A673 (cell line): Measurements from ENCODE around the gene DENND11. TPM values are rescaled to one million over a fixed set of nuclear protein-coding genes. Genes with fewer than 3 reads are reported as not detected.
A peak's percentile ranks its signal among the peaks of the same experiment; 100 is the strongest.

ENCODE experiments used
- BruUV-seq: library from RNA; stranded (reverse); fragments of 400-500 nt; replicated peaks from 2 replicates; lab custom pipeline; 2021; lab: Mats Ljungman, UMichigan
- CTCF ChIA-PET: fragments of 300-600 bp; sonication (Branson Sonifier 250); formaldehyde crosslinking; loops from one replicate; lab custom pipeline; 2022; ENCODE audit warnings: antibody characterized with exemption; lab: Charles Lee
- POLR2A ChIA-PET: fragments of 300-600 bp; sonication (Branson Sonifier 250); formaldehyde crosslinking; loops from one replicate; lab custom pipeline; 2022; ENCODE audit warnings: antibody characterized with exemption; ENCODE audit not compliant: low non-redundant PET; lab: Charles Lee
- DNase-seq: peaks from one replicate; pipeline ENCODE4 v3.0.0-alpha.2; 2015; ENCODE audit warnings: low spot score
- H3K27ac ChIP-seq: fragments of 200-600 bp; sonication (generic); 2 replicates; pipeline ENCODE4 v1.5.1; 2016; ENCODE audit warnings: mixed run types, low read depth, mild to moderate bottlenecking, mixed read lengths, antibody characterized with exemption, low read length; ENCODE audit not compliant: poor library complexity, severe bottlenecking
- H3K27me3 ChIP-seq: fragments of 200-600 bp; sonication (generic); replicated peaks from 2 replicates; pipeline ENCODE4 v1.6.1; 2017; ENCODE audit warnings: mixed run types, low read depth, mild to moderate bottlenecking, mixed read lengths, antibody characterized with exemption, low read length; ENCODE audit not compliant: insufficient read depth, poor library complexity
- H3K36me3 ChIP-seq: fragments of 200-600 bp; sonication (generic); 2 replicates; pipeline ENCODE4 v1.6.1; 2016; ENCODE audit warnings: mixed run types, mild to moderate bottlenecking, mixed read lengths, antibody characterized with exemption, low read length; ENCODE audit not compliant: insufficient read depth, poor library complexity, severe bottlenecking
- H3K4me1 ChIP-seq: fragments of 200-600 bp; sonication (generic); 2 replicates; pipeline ENCODE4 v1.6.1; 2017; ENCODE audit warnings: mixed run types, mild to moderate bottlenecking, mixed read lengths, antibody characterized with exemption, low read length; ENCODE audit not compliant: insufficient read depth, poor library complexity, severe bottlenecking
- H3K4me3 ChIP-seq: fragments of 200-600 bp; sonication (generic); 2 replicates; pipeline ENCODE4 v1.5.1; 2016; ENCODE audit warnings: low read depth, mixed run types, mild to moderate bottlenecking, mixed read lengths, low read length; ENCODE audit not compliant: poor library complexity, severe bottlenecking
- H3K9me3 ChIP-seq: fragments of 200-600 bp; sonication (generic); 2 replicates; pipeline ENCODE4 v1.6.1; 2016; ENCODE audit warnings: mixed run types, low read depth, mild to moderate bottlenecking, mixed read lengths, antibody characterized with exemption, low read length; ENCODE audit not compliant: poor library complexity, severe bottlenecking
- EZH2 ChIP-seq: fragments of 200-600 bp; sonication (generic); IDR thresholded peaks from 2 replicates; pipeline ENCODE4 v1.6.1; 2017; ENCODE audit warnings: borderline replicate concordance, low read depth, mild to moderate bottlenecking, mixed read lengths, antibody characterized with exemption, low read length; ENCODE audit not compliant: poor library complexity, severe bottlenecking
- intact Hi-C: fragments of 100-400 bp; cut with micrococcal nuclease; formaldehyde crosslinking; loops from one replicate; pipeline ENCODE4 v1.10.0; 2022; ENCODE audit not compliant: unreplicated experiment
- total RNA-seq: library from RNA; stranded (reverse); gene quantifications from 2 replicates; pipeline ENCODE4 v1.2.3, GENCODE V29; 2021
- TF ChIP-seq, protein P1 (sequence below): fragments of 300-800, 200-600 bp; sonication (generic); conservative IDR thresholded peaks from 2 replicates; pipeline ENCODE4 v1.5.1; 2017; ENCODE audit warnings: low read depth, mild to moderate bottlenecking, antibody characterized with exemption, low read length, moderate library complexity, mixed read lengths

The DENND11 gene
- total RNA-seq, 1 experiment from 2014 or later = 11.9 TPM

DNA sequence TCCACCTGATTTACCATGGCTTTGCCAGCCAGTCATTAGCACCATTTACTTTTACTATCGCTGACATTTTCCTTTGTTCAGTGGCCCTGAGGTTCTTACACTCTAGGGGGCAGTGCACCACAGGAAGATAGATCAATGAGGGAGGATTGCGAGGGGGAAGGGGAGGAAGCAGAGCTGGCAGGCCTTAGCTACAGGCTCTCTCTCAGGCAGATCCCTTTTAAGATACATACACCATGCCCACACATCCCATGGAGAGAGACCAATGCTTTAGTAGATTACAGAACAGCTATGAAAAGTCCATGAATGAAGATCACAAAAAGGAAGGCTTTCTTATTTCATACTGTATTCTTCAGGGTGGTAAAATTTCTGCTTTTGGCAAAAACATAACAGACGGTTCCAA is 47.4 kb downstream of the DENND11 start:
- ChIA-PET POLR2A (no interaction called here), CTCF (interaction anchor here (0.6 to 1.0 kb wide), 3 partner anchors 28 to 131 kb away, joined by 3 to 10 read pairs (median 5); partner anchors contain the start of gene SSBP1)
- no TSS peak for BruUV-seq
- TF ChIP-seq, protein P1, sequence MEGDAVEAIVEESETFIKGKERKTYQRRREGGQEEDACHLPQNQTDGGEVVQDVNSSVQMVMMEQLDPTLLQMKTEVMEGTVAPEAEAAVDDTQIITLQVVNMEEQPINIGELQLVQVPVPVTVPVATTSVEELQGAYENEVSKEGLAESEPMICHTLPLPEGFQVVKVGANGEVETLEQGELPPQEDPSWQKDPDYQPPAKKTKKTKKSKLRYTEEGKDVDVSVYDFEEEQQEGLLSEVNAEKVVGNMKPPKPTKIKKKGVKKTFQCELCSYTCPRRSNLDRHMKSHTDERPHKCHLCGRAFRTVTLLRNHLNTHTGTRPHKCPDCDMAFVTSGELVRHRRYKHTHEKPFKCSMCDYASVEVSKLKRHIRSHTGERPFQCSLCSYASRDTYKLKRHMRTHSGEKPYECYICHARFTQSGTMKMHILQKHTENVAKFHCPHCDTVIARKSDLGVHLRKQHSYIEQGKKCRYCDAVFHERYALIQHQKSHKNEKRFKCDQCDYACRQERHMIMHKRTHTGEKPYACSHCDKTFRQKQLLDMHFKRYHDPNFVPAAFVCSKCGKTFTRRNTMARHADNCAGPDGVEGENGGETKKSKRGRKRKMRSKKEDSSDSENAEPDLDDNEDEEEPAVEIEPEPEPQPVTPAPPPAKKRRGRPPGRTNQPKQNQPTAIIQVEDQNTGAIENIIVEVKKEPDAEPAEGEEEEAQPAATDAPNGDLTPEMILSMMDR = peak; percentile 81
- no peak for TF ChIP-seq EZH2
- H3K4me1 ChIP-seq = no peaks in the 10 kb centered on the region
- no peaks in the 10 kb centered on the region for H3K9me3 ChIP-seq
- no peak overlapping the region for H3K4me3 ChIP-seq
- H3K27me3 ChIP-seq = no peaks in the 10 kb centered on the region
- H3K36me3 ChIP-seq = peaks cover 7% of the 10 kb centered on the region
- intact Hi-C loops = loop anchor here (1.0 to 5.0 kb wide), 3 partner anchors 84 to 582 kb away; partner anchors contain the start of genes SSBP1 and TMEM178B
- DNase-seq = peak; percentile 83
- H3K27ac ChIP-seq = no peak overlapping the region

GRCh38 chr7:141652691-141653090 is 49.3 kb downstream of the DENND11 start:
- no TSS peak for BruUV-seq
- TF ChIP-seq EZH2 = no peak
- TF ChIP-seq, protein P1 = no peak
- Histone ChIP-seq H3K4me1 (no peaks in the 10 kb centered on the region), H3K36me3 (peaks cover 7% of the 10 kb centered on the region), H3K9me3 (no peaks in the 10 kb centered on the region), H3K27me3 (no peaks in the 10 kb centered on the region), H3K27ac (no peak overlapping the region), H3K4me3 (no peak overlapping the region)
- intact Hi-C loops = loop anchor here (5.0 kb wide), 1 partner anchor 580 kb away; the partner anchor contains the start of gene TMEM178B
- ChIA-PET POLR2A (no interaction called here), CTCF (no interaction called here)
- no peak for DNase-seq

Other genes starting within 250 kb of the DENND11 start
- 41.9 and 47.4 TPM in 2 replicates for gene AGK, start 150.8 kb downstream of the DENND11 start, total RNA-seq
- 0.09 TPM in 1 of 2 replicates, not detected in the other for gene WEE2, start 6.2 kb upstream of the DENND11 start, total RNA-seq
- 186 and 189 TPM in 2 replicates for gene SSBP1, start 36.2 kb upstream of the DENND11 start, total RNA-seq
- gene TAS2R3, start 61.9 kb upstream of the DENND11 start, total RNA-seq = 0.94 and 0.99 TPM in 2 replicates
- 0.56 and 0.66 TPM in 2 replicates for gene TAS2R4, start 74.5 kb upstream of the DENND11 start, total RNA-seq
- 0.43 and 0.72 TPM in 2 replicates for gene TAS2R5, start 88.1 kb upstream of the DENND11 start, total RNA-seq
- gene PRSS37, start 139.3 kb upstream of the DENND11 start, total RNA-seq = not detected in 2 replicates
- not detected in 2 replicates for gene OR9A4, start 214.2 kb upstream of the DENND11 start, total RNA-seq
- gene CLEC5A, start 244.8 kb upstream of the DENND11 start, total RNA-seq = not detected in 2 replicates